Activated T-cell treated with anti-CD3 and anti-CD28 coated beads, Interleukin-2, amount 50 U/mL, for 1 hour (primary cell): ENCODE data around the gene XXYLT1.
"Not testable (repeated sequence)": the region's sequence is repeated elsewhere in the genome, so short reads cannot be mapped to it uniquely, and the experiment has no call there.

Source experiments
- DNase-seq: peaks from one replicate; pipeline ENCODE4 v3.0.0-alpha.2; 2020

XXYLT1 gene

DNA sequence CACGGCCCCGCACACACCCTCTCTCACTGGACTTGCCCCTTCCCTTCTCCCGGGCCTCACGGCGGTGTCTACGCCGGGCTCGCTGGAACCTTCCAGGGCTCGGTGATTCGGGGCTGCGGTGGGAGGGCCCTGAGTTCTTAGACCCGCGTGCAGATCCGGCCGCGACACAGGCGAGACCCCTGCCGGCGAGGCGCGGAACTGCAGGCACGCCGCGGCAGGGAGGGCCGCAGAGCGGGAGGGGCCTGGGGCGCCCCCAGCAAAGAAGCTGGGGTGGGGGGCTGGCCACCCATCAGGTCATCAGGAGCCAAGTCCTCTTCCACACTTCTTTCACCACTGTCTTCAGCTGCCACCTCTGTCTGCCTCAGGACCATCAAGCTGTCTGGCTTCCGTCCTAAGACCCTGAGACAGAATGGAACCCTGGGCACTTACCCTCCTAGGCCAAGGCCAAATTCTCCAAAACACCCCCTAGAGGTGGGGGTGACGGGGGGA, 164.5 kb downstream of the XXYLT1 start:
- peak; percentile 78 for DNase-seq

DNA sequence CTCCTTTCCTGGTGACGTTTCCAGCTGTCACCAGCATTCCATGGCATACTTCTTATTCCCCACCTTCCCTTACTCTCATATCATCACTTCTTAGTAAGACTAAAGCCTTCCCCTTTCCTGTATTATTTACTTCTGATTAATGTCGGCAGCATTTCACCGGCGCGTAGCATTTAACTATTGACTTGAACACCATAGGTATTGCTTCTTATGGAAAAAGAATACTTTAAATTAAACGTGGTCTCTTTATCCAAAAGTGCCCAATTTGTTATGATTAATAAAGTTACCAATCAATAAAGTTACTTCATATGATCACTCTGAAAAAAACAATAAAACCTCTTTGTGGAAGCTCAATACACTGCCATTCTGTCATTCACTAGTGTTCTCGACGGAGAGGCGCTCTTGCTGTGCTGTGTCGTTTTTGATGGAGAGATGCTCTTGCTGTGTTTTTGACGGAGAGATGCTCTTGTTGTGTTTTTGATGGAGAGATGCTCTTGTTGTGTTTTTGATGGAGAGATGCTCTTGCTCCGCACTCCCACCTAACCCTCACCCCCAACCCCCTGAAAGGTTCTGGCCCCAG, 165.0 kb downstream of the XXYLT1 start:
- DNase-seq: no peak

DNA sequence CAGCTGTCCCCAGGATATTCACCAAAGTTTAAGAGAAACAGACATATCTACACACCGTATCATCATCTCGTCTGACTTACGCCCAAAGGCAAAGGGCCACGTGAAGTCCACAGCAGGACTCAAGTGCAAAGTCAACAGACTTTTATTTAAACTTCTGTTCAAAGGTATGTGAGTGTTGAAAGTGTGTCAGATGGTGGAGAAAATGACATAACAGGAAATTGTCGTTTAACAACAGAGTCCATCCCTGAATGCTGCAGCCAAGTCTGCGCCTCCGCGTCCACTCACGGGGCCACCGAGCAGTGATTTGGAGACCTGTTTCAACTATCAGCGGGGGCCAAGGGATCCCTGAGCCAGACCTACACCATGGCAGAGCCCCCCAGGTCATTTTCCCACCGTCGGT, 165.6 kb downstream of the XXYLT1 start:
- DNase-seq: no peak

DNA sequence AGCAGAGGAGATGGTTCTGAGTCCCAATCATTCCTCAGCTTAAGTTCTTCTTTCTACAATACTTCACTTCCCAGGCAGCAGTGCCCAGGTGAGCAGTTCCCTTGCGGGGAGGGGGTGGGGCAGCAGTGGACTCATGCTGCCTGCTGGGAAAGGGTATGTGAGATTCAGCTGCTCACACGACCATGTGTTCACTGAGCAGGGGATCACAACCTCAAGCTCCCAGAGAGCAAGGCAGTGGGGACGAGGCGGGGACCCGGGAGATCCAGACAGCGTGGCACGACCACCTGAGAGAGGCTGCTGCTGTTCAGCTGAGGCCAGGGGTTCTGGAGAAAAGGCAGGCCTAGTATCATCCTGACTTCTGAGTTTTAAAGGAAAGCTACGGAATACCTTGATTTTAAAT, 166.6 kb downstream of the XXYLT1 start:
- no peak for DNase-seq

DNA sequence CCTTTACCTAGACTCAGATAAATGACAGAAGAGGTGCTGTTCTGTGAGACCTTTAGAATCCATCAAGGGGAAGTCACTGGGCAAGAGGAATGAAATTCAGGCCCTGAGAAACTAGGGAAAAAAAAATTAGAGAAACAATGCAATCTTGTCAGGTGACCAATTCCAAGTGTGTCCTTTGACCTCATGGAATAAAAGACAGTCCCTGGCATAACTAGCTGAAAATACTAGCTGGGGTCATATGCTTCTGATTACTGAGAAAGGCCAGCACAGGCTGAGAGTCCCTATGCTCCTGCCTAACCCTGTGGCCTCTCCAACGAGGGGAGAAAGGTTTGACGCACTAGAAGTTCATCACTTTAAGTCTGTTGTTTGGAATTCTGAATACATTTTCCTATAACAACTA, 167.3 kb downstream of the XXYLT1 start:
- no peak for DNase-seq

DNA sequence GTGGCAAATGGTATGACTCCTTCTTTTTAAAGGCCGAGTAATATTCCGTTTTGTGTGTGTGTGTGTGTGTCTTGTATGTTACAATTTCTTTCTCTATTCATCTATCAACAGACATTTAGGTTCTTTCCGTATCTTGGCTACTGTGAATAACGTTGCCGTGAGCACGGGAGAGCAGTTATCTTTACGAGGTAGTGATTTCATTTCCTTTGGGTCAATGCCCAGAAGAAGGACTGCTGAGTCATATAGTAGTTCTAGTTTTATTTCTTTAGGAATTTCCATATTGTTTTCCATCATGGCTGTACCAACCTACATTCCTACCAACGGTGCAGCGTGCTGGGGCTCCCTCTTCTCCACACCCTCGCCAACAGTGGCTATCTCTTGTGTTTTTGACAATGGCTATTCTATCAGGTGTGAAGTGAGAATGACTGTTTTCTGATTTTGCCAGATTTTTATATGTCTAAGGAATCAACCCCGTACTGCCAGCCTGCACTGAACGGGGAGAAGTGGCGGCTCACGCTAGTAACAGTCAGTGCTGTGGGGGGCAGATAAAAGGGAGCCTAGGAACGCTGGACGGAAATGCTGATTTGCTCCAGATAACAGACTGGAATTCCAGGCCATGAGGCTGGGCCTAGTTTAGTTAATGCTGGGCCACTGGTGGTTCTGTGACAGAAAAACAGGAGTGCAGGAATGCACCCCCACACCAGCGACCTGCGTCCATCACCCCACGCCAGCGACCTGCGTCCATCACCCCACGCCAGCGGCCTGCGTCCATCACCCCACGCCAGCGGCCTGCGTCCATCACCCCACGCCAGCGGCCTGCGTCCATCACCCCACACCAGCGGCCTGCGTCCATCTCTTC, 168.1 kb downstream of the XXYLT1 start:
- DNase-seq: no peak

DNA sequence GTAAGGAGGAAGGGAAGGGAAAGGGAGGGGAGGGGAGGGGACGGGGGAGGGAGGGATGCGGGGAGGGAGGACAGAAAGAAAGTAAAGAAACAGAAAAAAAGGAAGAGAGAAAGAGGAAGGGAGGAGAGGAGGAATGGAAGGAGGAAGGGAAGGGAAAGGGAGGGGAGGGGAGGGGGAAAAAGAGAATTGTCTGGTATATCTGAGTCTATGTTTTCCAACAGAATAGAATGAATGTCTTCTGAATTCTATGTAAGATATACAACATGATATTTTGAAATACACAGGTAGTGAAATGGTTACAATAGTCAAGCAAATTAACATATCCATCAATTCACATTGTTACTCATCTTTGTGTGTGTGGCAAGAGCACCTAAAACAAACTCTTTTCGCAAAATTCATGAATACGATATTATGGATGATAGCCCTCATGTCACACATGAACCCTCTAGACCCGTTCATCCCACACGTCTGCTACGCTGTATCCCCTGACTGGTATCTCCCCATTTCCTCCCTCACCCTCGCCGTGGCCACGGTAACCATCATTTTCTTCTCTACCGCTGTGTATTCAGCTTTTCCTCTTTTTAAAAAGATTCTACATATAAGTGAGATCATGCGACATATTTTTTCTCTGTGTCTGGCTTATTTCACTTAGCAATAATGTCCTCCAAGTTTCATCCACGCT, 168.9 kb downstream of the XXYLT1 start:
- no peak for DNase-seq

DNA sequence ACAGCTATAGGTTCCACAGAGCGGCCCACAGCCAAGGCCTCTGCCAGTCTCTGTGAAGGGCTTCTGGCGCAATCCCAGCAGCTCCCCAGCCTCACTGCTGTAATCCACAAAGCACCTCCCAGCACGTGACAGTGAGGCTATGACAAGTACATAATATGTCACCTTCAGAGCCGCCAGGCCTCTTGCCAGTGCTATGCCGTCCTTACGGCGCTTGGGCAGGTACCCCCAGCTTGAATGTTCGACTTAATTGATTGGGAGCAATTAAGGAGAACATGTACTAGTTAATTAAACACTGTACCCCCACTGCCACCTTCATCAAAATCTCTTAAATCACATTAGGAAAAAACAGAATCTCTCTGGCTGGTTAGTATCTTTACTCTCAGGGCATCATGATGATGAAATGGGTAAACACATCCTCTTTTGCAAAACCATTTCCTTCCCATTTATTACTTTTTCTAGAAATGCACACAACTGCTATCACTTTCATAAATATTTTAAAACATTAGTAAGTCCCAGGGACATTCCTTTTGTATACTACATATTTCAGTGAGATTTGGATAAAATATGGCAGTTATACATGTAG, 169.9 kb downstream of the XXYLT1 start:
- no peak for DNase-seq

DNA sequence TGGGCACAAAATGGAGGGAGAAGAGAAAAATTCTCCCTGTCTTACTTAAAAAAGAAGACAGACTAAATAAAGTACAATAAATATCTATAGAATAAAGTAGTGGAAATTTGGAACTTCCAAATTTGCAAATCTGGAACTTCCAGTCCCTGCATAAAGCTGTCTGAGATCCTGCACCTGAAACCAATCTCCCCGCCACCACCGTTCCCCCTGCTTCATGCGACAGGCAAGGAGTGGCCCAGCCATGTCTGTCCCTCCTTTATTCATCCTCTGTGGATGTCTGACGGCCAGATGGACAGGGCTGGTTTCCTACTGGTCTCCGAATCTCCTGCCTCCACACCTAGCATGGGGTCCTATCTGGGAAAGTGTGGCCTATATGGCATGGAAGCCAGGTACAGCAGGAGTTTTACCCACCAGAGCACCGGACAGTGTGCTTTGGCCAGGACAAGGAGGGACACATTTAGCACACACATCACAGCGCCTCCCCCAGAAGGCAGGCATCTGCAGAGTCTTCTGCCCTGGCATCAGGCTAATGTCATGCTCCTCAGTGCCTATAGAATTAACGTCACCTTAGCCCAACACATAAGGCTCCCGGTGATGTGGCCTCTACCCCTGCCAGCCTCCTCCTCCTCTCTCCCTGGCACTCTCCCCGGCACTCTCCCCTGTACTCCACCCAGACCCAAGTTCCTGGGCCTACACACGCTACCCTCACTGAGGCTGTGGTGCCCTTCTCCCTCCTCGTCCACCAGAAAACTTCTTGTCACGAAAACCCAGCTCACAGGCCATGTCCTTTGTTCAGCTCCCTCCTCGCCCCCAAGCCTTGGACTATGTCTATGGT, 170.8 kb downstream of the XXYLT1 start:
- DNase-seq: no peak

DNA sequence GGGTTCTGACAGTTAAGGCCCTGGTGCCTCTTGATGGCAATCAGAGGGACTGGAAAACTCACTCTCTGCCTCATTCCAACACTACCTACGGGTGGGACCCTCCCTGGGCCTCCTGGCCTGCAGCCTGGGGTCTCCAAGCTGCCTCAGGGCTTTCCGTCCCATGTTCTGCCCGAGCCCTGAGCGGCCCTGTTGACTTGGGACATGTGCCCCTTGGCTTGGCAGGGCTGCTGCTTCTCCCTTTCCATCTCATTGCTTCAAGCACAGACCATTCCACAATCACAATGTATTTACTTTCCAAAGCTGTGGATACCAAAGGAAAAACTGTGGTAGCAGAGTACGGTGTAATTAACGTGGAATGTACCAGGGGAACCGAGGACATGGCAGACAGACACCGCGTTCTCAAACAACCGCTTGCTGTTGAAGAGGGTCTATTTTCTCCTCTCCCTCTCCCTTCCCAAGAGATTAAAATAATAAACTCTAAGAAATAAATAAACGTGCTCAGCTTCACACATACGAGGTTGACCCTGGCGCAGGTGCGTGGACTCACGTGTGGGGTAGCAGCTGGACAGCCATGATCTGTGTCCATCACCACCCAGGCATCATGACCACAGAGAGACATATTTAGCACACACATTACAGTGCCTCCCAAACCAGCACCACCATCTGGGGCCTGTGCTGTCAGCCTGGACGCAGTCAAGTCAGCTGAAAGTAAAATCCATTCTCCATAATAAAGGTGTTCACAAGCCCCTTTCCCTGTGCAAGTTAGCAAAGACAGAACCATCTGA, 172.0 kb downstream of the XXYLT1 start:
- no peak for DNase-seq

DNA sequence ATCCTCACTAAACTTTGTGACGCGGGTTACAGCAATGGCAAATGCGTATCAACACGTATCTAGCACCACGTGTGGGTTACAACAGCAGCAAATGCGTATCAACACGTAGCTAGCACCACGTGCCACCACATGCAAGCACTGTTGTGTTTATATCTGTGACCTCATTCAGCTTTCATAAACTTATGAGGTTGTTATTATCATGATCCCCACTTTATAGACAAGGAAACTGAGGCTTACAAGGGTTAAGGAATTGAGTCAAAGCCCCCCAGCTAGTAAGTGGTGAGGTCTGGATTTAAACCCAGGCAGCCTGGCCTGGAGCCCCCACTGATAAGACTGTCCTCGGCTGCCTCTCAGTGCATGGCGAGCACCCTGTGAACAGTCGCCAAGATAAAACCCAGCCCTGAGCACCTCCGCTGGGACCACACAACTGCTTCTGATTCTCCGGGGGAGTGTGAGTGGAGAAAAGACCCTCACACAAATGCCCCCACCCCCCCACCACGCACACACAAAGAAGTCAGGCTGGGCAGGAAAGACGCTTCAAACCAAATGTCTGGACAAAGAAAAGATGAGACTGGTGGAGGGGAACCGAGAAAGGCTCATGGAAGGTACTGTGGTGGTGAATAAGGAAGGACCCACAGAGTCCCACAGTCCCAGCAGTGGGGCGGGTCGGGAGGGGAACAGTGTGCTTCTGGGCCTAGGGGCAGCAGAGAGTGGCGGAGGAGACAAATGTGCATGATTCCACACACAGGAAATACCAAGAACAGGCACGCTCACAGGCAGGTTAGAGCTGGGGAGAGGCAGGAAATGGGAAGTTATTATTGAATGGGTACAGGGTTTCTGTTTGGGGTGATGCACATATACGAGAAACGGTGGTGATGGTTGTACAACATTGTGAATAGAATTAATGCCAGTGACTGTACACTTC, 173.4 kb downstream of the XXYLT1 start:
- DNase-seq: no peak

DNA sequence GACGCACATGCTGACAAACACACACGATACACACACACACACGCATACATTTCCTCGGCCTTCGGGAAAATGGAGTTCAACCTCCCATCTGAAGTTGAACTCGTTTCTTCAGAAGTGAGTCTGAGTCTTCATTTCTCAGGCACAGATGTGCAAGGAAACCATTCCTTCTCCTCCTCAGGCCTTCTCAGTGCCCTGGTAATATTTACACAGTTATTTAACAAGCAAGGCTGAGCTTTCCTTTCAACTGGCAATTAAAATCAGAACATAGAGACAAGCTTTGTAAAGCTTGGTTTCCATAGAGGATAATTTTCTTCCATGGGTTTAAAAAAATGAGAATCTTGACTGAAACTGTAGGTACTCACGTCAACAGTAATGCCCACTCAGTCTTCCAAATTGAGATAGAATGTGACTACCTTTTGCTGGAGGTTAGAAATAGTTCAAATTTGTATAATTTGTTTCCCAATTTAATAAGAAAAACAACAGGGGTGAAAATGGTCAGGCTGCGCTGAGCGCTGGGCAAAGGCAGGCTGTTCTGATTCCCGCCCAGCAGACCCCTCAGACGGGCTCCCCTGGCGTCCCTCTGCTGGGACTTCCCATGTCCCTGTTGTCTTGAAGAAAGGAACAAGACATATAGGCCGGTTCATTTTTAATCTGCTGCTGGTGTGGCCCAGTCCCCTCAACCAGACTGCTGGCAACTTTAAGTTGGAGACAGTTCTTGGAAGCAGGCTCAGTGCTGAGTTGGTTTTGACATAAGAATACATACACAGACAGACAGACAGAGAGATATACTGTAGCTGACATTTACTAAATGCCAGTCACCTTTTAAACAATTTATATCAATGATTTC, 174.3 kb downstream of the XXYLT1 start:
- DNase-seq: no peak

DNA sequence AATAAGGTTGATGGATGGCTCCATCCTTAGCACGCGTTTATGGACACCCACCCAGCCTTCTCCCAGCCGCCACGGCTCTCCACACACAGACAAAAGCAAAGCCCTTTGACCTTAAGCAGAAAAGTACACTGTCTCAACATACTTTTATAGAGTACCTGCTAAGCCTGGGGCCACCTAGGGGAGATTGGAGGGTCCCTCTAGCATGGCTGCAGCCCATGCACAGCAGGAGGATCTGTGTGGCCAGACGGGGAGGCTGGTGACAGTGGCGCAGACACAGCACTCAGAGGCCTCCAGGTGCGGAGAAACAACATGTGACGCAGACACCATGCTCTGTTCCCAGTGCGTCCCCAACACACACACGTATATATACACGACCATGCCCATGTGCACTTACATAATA, 174.9 kb downstream of the XXYLT1 start:
- no peak for DNase-seq

DNA sequence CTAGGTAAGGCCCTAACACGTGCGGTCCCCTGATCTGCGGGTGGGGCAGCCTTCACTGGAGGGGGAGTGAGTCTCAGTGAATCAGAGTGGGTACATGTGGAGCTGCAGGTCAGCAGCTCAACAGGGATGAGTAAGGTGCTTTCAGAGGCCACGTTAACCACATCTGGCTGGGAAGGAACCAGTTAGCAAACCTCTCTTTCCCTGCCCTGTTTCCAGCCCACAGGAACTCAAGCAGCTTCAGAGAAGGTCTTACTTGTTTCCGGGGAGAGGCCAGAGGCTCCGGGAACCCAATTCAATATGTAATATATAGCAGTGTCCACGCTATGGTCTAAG, 175.3 kb downstream of the XXYLT1 start:
- DNase-seq: no peak

DNA sequence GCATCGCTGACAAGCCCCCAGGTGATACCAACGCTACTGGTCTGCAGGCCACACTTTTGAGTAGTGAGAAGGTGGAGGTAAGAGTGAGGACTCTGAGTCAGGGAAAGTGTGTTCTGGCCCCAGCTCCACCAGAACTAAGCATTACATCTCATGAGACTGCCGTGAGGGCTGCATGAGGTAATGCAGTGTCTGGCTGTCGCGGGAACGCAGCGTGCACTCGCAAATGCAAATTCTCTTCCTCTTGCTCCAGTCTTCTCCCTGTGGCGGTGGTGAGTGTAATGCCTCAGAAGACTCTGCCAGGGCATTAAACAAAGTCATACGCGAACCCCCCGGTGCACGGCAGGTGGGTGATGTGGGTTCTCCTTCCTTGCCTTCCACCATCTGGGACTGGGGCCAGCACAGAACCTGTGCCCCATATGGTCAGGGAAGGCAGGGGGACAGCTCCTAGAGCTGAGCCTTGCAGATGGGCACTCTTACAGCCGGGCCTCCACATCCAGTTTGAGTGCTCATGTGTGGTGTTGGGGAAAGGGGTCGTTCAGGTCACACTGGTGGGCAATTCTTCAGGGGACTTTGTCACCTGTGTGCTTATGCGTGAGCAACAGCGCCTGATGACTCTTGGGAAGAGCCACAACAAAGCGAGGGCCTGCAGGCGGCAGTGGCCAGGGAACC, 175.8 kb downstream of the XXYLT1 start:
- no peak for DNase-seq

DNA sequence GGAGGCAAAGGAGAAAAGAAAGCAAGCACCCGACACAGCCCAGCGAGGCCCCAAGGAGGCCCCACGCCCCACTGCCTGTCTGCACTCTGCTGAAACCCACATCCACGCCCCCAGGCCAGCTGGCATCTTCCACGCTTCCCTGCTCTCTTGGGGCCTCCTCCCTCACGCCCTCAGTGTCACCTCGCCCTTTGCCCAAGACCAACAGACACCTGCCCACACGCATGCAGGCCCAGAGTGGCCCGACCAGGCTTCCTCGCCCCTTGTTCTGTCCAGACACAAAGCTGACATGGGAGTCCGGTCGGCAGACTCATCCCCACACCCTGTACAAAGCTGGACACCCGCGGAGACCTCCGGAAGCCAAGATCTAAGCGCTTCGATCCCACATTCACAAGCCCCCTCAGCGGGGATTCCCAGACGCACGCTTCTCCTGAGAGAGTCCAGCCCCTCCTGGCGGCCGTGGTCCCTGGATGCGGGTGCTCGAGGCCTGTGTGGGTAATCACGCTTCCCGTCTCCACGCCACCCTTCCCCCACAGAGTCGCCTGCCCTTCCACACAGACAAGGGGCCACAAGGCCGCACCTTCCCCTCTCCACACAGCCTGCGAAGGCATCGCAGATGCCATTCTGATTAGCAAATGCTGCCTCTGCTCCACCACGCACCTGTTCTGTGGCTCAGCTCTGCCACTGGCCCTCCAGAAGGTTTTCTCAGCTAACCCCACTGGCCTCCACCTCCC, 176.6 kb downstream of the XXYLT1 start:
- no peak for DNase-seq

DNA sequence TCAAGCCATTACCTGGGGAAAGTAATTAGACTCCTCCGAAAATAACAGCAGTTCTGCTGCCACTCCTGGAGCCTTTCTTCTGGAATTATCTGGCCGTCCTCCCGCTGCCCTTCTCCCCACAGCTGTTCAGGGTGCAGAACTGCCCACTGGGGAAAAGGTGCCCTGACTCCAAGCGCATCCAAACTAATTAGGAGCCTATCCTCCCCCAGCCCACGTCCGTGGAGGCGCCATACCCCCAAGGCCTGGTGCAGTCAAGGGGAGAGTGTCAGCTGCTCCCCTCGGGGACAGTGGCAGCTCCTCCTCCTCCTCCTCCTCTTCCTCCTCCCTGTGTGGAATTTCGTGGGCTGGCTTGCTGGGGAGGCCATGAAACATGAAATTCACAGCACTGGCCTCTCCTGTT, 177.2 kb downstream of the XXYLT1 start:
- no peak for DNase-seq

DNA sequence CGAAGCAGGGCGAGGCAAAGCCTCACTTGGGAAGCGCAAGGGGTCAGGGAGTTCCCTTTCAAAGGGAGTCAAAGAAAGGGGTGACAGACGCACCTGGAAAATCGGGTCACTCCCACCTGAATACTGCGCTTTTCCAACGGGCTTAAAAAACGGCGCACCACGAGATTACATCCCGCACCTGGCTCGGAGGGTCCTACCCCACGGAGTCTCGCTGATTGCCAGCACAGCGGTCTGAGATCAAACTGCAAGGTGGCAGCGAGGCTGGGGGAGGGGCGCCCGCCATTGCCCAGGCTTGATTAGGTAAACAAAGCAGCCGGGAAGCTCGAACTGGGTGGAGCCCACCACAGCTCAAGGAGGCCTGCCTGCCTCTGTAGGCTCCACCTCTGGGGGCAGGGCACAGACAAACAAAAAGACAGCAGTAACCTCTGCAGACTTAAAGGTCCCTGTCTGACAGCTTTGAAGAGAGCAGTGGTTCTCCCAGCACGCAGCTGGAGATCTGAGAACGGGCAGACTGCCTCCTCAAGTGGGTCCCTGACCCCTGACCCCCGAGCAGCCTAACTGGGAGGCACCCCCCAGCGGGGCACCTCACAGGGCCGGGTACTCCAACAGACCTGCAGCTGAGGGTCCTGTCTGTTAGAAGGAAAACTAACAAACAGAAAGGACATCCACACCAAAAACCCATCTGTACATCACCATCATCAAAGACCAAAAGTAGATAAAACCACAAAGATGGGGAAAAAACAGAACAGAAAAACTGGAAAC, 182.9 kb downstream of the XXYLT1 start:
- not testable (repeated sequence) for DNase-seq
